HepG2 (cell line): ENCODE data around the gene ATF6. TPM values are rescaled to one million over a fixed set of nuclear protein-coding genes. Genes with fewer than 3 reads are reported as not detected.

ENCODE experiments used
- ATAC-seq: fragments of 200-7000 bp; cut with Tn5 transposase; 3 replicates; pipeline ENCODE4 v1.9.1; 2020; ENCODE audit warnings: mild to moderate bottlenecking, moderate library complexity
- BruUV-seq: library from RNA; stranded (reverse); fragments of 400-500 nt; replicated peaks from 2 replicates; lab custom pipeline; 2021; lab: Mats Ljungman, UMichigan
- CTCF ChIA-PET: fragments of 300-600 bp; formaldehyde crosslinking; extraction: SDS; loops from one replicate; lab custom pipeline; 2021; ENCODE audit warnings: low total read pairs, inconsistent platforms, low intra/inter-chr PET ratio; lab: Yijun Ruan, JAX
- POLR2A ChIA-PET: fragments of 350-600 bp; sonication (Branson Sonifier 250); formaldehyde crosslinking; loops from one replicate; lab custom pipeline; 2020; ENCODE audit warnings: antibody characterized with exemption, inconsistent platforms; lab: Yijun Ruan, JAX
- DNase-seq: peaks from one replicate; pipeline ENCODE4 v3.0.0-alpha.2; 2015; ENCODE audit warnings: low spot score
- FAIRE-seq: peaks from 3 replicates; lab custom pipeline; 2011; peaks lifted over from hg19 to GRCh38; lab: Jason Lieb, UNC
- H2AFZ ChIP-seq: one replicate; pipeline ENCODE4 v1.6.1; 2011; ENCODE audit warnings: low read length, inconsistent platforms
- H3K27ac ChIP-seq: fragments of 300-600 bp; 3 replicates; pipeline ENCODE4 v1.8.0; 2011; ENCODE audit warnings: mixed run types, mild to moderate bottlenecking, mixed read lengths, low read length, inconsistent platforms; ENCODE audit not compliant: insufficient read depth; ENCODE audit errors: extremely low read length
- H3K27me3 ChIP-seq, 2 experiments: fragments of 200-600 bp in 1 of 2; 2 replicates in 1 of 2; 3 replicates in 1 of 2; pipeline versions ENCODE4 v1.6.0 to v1.8.0; 2011; ENCODE audit warnings: low read length in 2 of 2, mild to moderate bottlenecking in 2 of 2, moderate library complexity in 2 of 2, inconsistent platforms in 1 of 2; ENCODE audit not compliant: insufficient read depth in 2 of 2, control insufficient read depth in 1 of 2
- H3K36me3 ChIP-seq, 2 experiments: fragments of 200-600 bp in 1 of 2; replicated peaks in 1 of 2; 2 replicates in 1 of 2; 3 replicates in 1 of 2; pipeline versions ENCODE4 v1.5.1 to v1.8.0; 2011; ENCODE audit warnings: low read length in 2 of 2, inconsistent platforms in 1 of 2; ENCODE audit not compliant: insufficient read depth in 2 of 2, control insufficient read depth in 1 of 2
- H3K4me1 ChIP-seq: 2 replicates; pipeline ENCODE4 v1.5.1; 2012; ENCODE audit warnings: low read length, inconsistent platforms; ENCODE audit not compliant: insufficient read depth
- H3K4me2 ChIP-seq: 2 replicates; pipeline ENCODE4 v1.6.0; 2011; ENCODE audit warnings: low read depth, low read length, inconsistent platforms
- H3K4me3 ChIP-seq, 3 experiments: fragments of 200-600 bp in 1 of 3; sonication (generic), shearing (Covaris generic) in 1 of 3; replicated peaks in 1 of 3; 2 replicates each; pipeline ENCODE4 v1.5.1; 2011 to 2016; ENCODE audit warnings: low read length in 3 of 3, inconsistent platforms in 2 of 3, low read depth in 2 of 3, mild to moderate bottlenecking in 2 of 3, control low read depth in 1 of 3, mixed read lengths in 1 of 3; ENCODE audit not compliant: insufficient read depth in 1 of 3
- H3K79me2 ChIP-seq: one replicate; pipeline ENCODE4 v1.6.1; 2011; ENCODE audit warnings: low read length, inconsistent platforms; ENCODE audit not compliant: insufficient read depth
- H3K9ac ChIP-seq: 2 replicates; pipeline ENCODE4 v1.6.0; 2011; ENCODE audit warnings: mild to moderate bottlenecking, low read depth, low read length, inconsistent platforms; ENCODE audit not compliant: insufficient read depth
- H3K9me3 ChIP-seq: 2 replicates; pipeline ENCODE4 v1.5.1; 2012; ENCODE audit warnings: mild to moderate bottlenecking, low read length
- H4K20me1 ChIP-seq: 2 replicates; pipeline ENCODE4 v1.6.0; 2011; ENCODE audit warnings: inconsistent platforms, mild to moderate bottlenecking, low read length, moderate library complexity; ENCODE audit not compliant: insufficient read depth
- BORCS8-MEF2B ChIP-seq: sonication (generic); formaldehyde crosslinking; IDR thresholded peaks from 2 replicates; pipeline ENCODE4 v1.8.0; 2022; ENCODE audit warnings: mild to moderate bottlenecking, missing genetic modification reagents
- FOXA1 ChIP-seq, 2 experiments: fragments of 450-650 bp in 1 of 2; sonication (generic) in 1 of 2; formaldehyde crosslinking in 1 of 2; IDR thresholded peaks; 2 replicates each; pipeline versions ENCODE4 v1.4.0 to v1.6.1; 2016 to 2020; ENCODE audit warnings: missing genetic modification reagents in 1 of 2
- HDAC6 ChIP-seq: fragments of 200-600 bp; sonication (generic); IDR thresholded peaks from 2 replicates; pipeline ENCODE4 v1.7.0; 2017; ENCODE audit warnings: mild to moderate bottlenecking, antibody characterized with exemption, low read length, low read depth
- RAD21 ChIP-seq: fragments of 450-650 bp; formaldehyde crosslinking; IDR thresholded peaks from 2 replicates; pipeline ENCODE4 v1.5.0; 2020; ENCODE audit warnings: mild to moderate bottlenecking
- ZNF18 ChIP-seq: sonication (generic); formaldehyde crosslinking; IDR thresholded peaks from 2 replicates; pipeline ENCODE4 v1.8.0; 2022; ENCODE audit warnings: mild to moderate bottlenecking, missing genetic modification reagents; ENCODE audit not compliant: insufficient replicate concordance
- ZNF256 ChIP-seq: sonication (generic); formaldehyde crosslinking; conservative IDR thresholded peaks from 2 replicates; pipeline ENCODE4 v1.4.0; 2020; ENCODE audit warnings: missing genetic modification reagents
- WGBS: methylation state at CpG from one replicate; pipeline ENCODE4 v1.1.6; 2017; ENCODE audit warnings: low lambda C conversion rate; 5-methylcytosine and 5-hydroxymethylcytosine counted together
- in situ Hi-C: cut with HindIII; loops from 2 replicates; pipeline ENCODE4 v1.10.0; 2017; ENCODE audit warnings: low pct_unique_long_range_greater_than_20kb; ENCODE audit not compliant: extremely low pct_ligation_motif_present
- intact Hi-C: fragments of 100-400 bp; cut with micrococcal nuclease; formaldehyde crosslinking; loops from one replicate; pipeline ENCODE4 v1.10.0; 2022; ENCODE audit not compliant: unreplicated experiment
- polyA plus RNA-seq, 8 experiments: library from polyadenylated mRNA; depleted of rRNA in 3 of 8; stranded (reverse) in 7 of 8; unstranded in 1 of 8; fragments of >200 nt; fragmentation: Illumina TruSeq in 4 of 8; extraction: Trizol in 4 of 8; gene quantifications; 2 replicates each; pipeline versions ENCODE4 v1.2.1 to v1.2.3, GENCODE V29; 2011 to 2016; ENCODE audit warnings: low read depth in 4 of 8, missing spikeins in 1 of 8, mixed read lengths in 1 of 8; ENCODE audit not compliant: insufficient read depth in 1 of 8
- total RNA-seq, 5 experiments: library from RNA; depleted of rRNA; stranded (reverse); fragments of >200 nt; fragmentation: Illumina TruSeq; extraction: Trizol; gene quantifications; 2 replicates each; pipeline ENCODE4 v1.2.3, GENCODE V29; 2016; ENCODE audit warnings: low read depth in 1 of 5

The ATF6 gene
- total and polyA plus RNA-seq, 2 of the 13 experiments (the other 11 are each of a cell fraction or from before 2014, with no cell fraction given): 13.2 to 14.5 TPM

GRCh38 chr1:161945306-161946060 is 179.4 kb downstream of the ATF6 start:
- peaks cover 11% of the 10 kb centered on the region for H3K4me1 ChIP-seq
- in situ Hi-C loops (no loop called here), intact Hi-C loops (loop anchor here (10.0 kb wide), 1 partner anchor 81 kb away; no protein-coding TSS in a partner anchor)
- TF ChIP-seq BORCS8-MEF2B (CRISPR knock-in tag): no peak
- TF ChIP-seq RAD21 (CRISPR knock-in tag): no peak
- TF ChIP-seq FOXA1 (IDR thresholded peaks at IDR 0.05): no peak
- no peak for TF ChIP-seq FOXA1 (CRISPR knock-in tag; IDR thresholded peaks at IDR 0.05)
- TF ChIP-seq HDAC6: no peak
- no peak for TF ChIP-seq ZNF18 (CRISPR knock-in tag)
- TF ChIP-seq ZNF256 (CRISPR knock-in tag): no peak
- no peaks in the 10 kb centered on the region for H3K27me3 ChIP-seq
- WGBS: 94% methylated on average over 3 of the region's 3 CpGs
- CTCF ChIA-PET: no interaction called here
- H4K20me1 ChIP-seq: no peaks in the 10 kb centered on the region
- no peak overlapping the region for H3K4me2 ChIP-seq
- H3K79me2 ChIP-seq: no peaks in the 10 kb centered on the region
- peaks cover 5 to 6% of the 10 kb centered on the region in 2 experiments; a peak in 3 of 5 replicates for H3K36me3 ChIP-seq
- no peak overlapping the region for H3K27ac ChIP-seq
- POLR2A ChIA-PET: no interaction called here
- BruUV-seq: no TSS peak
- no peak for ATAC-seq
- no peak overlapping the region for H3K9ac ChIP-seq
- no peak overlapping the region for H3K4me3 ChIP-seq
- no peaks in the 10 kb centered on the region for H3K9me3 ChIP-seq
- FAIRE-seq: no peak
- DNase-seq: no peak
- H2AFZ ChIP-seq: no peak overlapping the region
